HG03196 (cell line): ENCODE data around the gene MYO9B.

Source experiments
- ATAC-seq: cut with Tn5 transposase; IDR thresholded peaks from one replicate; pipeline ENCODE4 v1.9.1; 2021; ENCODE audit not compliant: unreplicated experiment

Gene MYO9B, protein sequence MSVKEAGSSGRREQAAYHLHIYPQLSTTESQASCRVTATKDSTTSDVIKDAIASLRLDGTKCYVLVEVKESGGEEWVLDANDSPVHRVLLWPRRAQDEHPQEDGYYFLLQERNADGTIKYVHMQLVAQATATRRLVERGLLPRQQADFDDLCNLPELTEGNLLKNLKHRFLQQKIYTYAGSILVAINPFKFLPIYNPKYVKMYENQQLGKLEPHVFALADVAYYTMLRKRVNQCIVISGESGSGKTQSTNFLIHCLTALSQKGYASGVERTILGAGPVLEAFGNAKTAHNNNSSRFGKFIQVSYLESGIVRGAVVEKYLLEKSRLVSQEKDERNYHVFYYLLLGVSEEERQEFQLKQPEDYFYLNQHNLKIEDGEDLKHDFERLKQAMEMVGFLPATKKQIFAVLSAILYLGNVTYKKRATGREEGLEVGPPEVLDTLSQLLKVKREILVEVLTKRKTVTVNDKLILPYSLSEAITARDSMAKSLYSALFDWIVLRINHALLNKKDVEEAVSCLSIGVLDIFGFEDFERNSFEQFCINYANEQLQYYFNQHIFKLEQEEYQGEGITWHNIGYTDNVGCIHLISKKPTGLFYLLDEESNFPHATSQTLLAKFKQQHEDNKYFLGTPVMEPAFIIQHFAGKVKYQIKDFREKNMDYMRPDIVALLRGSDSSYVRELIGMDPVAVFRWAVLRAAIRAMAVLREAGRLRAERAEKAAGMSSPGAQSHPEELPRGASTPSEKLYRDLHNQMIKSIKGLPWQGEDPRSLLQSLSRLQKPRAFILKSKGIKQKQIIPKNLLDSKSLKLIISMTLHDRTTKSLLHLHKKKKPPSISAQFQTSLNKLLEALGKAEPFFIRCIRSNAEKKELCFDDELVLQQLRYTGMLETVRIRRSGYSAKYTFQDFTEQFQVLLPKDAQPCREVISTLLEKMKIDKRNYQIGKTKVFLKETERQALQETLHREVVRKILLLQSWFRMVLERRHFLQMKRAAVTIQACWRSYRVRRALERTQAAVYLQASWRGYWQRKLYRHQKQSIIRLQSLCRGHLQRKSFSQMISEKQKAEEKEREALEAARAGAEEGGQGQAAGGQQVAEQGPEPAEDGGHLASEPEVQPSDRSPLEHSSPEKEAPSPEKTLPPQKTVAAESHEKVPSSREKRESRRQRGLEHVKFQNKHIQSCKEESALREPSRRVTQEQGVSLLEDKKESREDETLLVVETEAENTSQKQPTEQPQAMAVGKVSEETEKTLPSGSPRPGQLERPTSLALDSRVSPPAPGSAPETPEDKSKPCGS (N-terminal part only)

DNA sequence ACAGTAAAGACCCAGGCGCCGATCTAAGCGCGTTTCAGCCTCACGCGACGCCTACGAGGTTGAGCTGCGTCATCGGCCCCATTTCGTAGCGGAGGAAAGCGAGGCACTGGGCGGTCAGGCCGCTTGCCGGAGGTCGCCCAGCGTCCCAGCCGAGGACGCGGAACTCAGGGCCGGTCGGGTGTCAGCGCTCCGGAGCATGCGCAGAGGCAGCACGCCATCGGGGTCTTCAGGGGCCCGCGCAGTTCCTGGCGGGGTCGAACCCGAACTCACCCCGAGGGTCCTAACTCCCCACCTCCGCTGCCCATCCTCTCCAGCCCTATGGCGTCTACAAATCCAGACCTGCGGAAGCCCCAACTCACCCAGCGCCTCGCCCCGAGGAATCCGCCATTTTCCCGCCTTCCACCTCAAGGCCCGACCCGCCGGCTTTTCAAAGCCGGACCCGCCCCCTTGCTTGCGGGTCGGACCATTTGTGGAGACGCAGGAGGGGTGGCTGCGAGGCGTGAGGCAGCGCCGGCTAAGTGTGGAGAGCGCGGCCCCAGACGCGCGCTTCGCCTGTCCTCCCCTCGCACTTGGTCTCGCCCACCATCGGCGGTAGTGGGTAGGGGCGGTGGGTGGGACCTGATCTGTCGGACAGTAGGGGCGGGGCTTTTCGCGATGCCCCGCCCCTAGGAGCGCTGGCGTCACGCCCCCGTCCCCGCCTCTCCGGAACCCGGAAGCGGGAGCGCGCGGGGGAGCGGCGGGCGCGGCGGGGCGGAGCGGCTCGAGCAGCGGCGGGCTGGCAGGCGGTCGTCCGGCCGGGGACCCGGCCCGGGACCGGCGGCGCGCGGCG is at the start of gene MYO9B, which contains the start of gene HAUS8:
MYO9B (plus strand) TSS at position 743 of the 829 bp plus-strand sequence. CDS start 25,941 bp downstream, outside the sequence.
HAUS8 (minus strand) TSS at position 418 of the 829 bp plus-strand sequence; CDS start at position 388, 30 bp downstream.
- ATAC-seq = peak; percentile 74

DNA sequence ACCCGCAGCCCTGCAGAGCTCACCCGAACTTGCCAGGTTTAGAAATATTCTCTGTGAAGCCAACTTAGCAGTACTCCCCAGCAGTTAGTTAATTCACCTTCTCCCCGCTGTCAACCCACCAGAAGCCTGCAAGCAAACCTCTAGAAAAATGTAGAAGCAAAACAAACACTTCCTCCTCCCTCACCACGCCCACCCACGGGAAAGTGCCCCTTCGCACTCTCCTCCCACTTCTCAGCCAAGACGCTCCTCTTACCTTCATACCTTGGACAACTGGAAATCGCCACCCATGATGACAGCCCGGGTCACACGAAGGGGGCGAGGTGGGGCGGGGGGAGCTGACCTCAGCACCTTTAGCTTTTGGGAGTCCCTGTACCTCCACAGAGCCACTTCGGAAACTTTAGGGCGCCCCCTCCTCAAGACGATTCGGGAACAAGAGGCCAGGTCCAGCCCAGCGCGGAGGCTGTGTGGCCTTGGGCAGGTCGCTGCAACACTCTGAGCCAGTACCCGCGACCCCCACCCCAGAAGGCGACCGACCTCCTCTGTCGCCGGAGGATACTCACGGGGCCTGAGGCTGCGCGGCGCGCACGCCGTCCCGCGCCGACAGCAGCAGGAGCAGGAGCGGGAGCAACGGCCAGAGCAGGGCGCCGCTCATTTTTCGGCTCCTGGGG is 49.5 kb upstream of the MYO9B start:
- ATAC-seq = no peak

DNA sequence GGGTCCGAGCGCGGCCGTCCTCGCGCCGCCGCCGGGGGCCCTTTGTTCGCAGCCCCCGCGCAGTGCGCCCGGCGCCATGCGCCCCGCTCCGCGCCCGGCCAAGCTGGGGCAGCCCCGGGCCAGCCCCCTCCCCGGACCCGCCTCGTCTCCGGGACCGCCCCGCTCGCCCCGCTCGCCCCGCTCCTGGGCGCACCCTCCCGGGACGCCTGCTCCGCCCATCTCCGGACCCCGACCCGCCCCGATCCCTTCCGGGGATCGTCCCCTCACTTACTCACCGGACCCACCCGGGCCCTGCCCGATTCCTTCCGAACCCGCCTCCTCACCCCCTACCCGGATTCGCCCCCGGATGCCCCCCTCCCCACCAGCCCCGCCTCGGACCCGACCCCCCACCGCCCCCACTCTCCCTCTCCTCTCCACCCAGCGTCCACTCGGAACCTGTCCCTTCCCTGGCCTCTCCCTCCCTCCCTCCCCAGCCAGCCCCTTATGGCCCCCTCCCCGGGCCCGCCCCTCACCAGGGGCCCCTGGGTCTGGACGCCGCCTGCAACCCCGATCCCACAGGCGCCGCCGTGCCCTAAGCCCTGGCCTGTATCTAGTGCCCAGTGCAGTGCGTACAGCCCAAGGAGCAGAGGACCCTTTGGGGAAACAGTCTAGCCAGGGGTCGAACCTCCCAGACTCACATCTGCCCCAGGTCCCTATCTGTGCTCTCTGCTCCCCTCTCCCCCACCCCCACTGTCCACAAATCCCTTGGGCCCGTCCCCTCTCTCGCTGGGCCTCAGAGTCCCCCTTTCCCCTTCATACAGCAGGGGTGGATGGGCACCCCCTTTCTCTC is 48.7 kb upstream of the MYO9B start, which contains the start of gene CPAMD8:
CPAMD8 (minus strand) TSS at position 105 of the 829 bp plus-strand sequence. CDS start 168 bp downstream, outside the sequence.
- ATAC-seq = no peak

DNA sequence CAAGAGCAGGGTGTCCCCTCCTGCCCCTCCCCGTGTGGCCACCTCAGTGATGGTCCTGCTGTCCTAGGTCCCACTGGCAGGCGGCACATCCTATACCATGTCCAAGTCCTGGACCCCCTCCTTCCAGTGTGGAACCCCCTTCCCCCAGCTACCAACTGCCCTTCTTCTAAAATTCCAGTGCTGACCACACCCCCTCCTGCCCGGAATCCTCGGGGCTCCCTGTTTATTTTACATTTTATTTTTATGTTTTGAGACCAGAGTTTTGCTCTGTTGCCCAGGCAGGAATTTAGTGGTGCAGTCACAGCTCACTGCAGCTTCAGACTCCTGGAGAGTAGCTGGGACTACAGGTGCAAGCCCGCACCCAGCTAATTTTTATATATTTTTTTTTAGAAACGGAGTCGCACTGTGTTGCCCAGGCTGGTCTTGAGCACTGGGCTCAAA is 48.0 kb upstream of the MYO9B start:
- no peak for ATAC-seq

DNA sequence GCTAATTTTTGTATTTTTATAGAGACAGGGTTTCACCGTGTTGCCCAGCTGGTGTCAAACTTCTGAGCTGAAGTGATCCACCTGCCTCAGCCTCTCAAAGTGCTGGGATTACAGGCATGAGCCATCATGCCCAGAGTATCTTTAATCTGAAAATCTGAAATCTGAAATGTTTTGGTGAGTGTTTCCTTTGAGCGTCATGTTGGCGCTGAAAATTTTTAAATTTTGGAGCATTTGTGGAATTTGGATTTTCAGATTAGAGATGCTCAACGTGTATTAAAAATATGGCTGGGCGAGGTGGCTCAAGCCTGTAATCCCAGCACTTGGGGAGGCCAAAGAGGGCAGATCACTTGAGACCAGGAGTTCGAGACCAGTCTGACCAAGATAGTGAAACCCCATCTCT is 43.8 kb upstream of the MYO9B start:
- no peak for ATAC-seq

DNA sequence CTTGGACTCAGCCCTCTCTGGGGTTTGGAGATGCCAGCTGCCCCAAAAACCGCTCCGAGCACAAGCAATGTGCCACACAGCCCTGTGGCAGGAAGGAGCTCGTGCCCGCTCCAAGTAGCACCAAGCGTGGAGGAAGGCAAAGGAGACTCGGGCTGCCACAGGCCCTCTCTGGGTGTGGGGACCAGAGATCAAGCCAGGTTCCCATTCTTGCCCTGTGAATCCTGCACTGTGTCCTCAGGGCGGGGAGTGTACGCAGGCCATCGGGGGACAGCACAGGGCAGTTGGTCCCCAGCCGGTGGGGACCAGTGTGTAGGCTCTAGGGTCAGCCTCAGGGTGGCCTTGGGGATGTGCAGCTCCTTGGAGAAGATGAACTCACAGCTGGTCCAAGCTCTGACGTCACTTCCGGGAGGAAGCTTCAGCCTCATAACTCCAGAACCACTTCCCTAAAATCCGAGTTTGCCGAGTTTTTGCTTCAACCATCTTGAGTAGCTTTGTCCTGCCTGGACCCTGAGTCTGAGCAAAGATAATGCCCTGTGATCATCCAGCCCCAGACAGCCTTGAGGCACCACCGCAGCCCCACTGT is 39.6 kb upstream of the MYO9B start:
- ATAC-seq = no peak

DNA sequence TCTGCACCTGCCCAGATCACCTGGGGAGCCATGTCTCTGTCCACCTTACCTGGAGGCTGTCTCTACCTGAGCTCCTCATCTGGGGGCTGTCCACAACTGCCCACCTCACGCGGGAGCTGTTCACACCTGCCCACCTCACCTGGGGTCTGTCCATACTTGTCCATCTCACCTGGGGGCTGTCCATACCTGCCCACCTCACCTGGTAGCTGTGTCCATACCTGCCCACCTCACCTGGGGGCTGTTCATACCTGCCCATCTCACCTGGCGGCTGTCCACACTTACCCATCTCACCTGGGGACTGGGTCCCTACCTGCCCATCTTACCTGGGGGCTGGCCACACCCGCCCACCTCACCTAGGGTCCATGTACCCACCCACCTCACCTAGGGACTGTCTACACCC is 38.9 kb upstream of the MYO9B start:
- ATAC-seq = no peak

DNA sequence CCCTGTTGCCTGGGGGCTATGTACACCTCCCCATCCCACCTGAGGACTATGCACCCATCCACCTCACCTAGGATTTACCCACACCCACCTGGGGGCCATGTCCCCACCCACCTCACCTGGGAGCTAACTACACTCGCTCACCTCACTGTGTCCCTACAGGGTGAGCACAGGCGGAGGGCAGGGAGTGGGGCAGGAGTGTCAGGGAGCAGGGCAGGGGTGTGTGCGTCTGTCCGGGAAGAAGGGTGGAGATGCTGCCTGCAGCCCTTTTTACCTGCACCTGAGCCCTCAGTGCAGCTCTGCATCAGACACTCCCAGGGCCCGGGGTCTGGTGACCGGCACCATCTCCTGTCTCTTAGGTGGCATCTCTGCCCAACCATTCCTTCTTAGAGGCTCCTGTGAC is 38.4 kb upstream of the MYO9B start:
- no peak for ATAC-seq

DNA sequence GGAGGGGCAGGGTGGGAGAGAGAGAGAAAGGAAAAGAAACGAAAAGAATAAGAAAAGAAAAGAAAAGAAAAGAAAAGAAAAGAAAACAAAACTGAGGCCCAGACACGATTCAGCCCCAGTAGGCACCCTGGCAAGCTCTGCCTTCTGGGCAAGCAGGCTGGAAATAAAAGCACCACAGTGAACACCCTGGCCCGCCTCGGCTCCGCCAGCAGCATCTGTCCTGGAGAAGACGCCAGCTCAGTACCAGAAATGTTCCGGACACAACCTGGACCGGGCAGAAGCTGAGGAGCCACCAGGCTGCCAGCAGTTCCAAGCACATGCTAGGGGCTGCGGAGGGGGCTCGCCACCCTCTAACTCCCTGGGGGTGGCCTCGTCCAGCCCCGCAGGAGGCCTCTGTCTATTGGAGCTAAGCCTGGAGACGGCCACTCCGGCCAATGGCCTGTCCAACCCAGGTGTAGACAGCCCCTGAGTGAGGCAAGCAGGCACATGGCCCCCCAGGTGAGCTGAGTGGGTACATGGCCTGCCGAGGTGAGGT is 37.5 kb upstream of the MYO9B start:
- no peak for ATAC-seq

DNA sequence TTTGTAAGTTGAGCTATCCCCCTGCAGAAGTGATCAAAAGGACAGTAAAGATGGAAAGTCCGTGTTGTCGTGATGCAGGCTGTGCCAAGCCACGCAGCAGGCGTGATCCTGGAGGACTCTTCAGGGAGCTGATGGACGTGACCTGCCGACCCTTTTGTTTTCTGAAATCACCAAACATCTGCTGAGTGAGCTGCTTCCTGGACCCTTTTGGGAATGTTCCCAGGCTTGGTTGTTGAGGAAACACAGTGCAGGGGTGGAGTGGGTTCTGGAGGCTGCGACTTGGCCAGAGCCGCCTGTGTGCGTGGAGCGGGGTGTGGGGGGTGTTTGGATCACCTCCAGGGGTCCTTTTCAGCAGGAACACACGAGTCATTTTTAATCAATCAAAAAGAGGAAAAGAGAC is 33.6 kb upstream of the MYO9B start:
- no peak for ATAC-seq

DNA sequence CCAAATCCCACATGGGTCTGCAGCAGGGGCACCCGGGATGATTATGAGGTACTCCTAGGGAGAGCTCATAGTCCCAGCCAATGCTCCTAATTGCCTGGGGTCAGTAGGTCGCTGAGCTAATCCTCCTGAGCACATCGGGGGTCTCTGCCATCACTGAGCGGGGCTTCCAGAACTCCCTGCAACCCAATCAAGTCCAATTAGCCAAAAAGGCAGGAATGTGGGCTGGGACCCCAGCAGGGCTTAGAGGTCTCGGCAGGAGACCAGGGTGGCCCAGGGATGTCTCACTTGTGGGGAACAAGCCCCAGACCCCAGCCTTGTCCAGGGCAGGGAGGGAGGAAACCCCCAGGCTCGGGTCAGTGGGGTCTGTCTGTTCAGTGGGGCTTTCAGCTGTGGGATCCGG is 31.8 kb upstream of the MYO9B start:
- no peak for ATAC-seq

DNA sequence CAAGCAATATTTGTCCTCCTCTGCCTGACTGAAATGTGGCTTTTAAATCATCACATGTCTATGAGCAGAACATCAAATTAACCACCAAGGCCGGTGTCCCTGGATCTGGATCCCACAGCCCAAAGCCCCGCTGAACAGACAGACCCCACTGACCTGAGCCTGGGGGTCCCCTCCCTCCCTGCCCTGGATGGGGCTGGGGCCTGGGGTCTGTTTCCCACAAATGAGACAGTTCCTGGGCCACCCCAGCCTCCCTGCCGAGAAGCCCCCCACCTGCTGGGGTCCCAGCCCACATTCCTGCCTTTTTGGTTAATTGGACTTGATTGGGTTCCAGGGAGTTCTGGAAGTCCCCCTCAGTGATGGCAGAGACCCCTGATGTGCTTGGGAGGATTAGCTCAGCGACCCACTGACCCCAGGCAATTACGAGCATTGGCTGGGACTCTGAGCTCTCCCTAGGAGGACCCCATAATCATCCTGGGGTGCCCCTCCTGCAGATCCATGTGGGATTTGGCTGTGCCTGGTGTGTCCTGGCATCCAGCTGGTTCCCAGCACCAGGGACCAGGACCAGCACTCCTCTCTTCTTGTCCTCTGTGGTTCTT is 29.6 kb upstream of the MYO9B start:
- no peak for ATAC-seq

DNA sequence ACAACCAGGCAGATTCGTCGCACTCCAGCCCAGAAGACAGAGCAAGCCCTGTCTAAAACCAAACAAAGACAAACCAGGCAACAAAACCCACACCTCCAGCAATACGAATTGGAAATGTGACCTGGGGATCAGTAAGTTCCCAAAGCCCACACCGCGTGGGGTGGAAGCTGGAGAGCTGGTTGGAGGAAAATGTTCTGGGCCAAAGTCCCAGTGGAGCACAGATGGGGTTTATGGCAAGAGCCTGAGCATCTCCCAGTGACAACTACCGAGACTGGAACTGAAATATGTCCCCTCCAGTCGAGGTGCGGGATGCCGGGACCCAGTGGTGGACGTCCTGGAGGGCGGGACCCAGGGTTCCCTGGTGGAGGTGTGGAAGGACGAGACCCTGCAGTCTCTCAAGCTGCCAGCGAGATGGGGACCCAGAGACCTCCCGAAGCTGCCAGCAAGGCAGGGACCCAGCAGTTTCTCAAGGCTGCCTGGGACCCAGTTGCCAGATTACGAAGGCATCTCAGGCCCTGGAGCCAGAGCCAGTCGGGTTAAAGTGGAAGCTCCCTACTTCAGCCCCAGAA is 26.6 kb upstream of the MYO9B start:
- ATAC-seq = no peak

DNA sequence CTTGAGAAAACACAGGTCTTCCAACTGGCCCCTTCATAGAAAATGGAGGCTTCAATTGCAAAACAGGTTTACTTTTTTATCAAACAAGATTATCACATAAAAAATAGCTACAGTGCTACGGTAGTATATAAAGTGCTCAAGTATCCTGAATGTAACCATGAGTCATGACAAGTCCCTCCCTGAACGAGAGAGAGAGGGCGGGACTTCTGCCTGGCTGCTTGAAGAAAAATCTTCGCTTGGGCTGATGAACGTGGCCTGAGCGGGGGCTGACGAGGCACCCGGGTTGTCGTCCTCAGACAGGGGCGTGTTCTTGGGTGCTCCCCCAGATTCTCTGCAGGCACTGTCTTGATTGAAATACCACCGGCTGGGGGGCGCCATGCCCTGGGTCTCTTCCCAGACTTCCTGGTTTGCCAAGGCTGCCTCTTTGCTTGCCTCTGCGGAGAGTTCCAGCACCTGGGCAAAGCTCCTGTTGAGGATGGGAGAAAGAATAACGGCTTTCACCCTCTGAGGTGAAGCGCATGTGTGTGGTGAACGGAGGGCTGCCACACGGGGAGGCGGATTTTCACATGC is 25.8 kb upstream of the MYO9B start:
- ATAC-seq = no peak

DNA sequence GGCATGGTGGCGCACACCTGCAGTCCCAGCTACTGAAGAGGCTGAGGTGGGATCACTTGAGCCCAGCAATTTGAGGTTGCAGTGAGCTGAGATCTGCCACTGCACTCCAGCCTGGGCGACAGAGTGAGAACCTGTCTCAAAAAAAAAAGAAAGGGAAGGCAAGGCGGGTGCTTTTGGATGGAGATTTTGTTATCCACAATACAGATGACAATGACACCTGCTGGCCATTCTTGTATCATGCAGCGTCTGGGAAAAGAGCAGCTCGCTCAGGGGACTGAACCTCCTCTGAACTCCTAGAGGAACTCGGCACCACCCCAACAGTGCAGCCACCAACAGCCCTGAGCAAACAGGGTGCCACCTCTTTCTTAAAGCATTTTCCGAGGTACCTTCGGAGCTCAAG is 23.1 kb upstream of the MYO9B start:
- ATAC-seq = no peak

DNA sequence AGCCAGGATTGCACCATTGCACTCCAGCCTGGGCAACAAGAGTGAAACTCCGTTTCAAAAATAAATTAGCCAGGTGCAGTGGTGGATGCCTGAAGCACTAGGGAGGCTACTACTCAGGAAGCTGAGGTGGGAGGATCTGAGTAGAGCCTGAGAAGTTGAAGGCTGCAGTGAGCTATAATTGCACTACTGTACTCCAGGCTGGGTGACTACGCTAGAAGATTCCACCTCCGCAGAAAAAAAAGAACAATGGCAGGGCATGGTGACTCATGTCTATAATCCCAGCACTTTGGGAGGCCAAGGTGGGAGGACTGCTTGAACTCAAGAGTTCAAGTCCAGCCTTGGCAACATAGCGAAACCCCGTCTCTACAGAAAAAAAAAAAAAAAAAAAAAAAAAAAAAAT is 20.8 kb upstream of the MYO9B start:
- ATAC-seq = no peak

DNA sequence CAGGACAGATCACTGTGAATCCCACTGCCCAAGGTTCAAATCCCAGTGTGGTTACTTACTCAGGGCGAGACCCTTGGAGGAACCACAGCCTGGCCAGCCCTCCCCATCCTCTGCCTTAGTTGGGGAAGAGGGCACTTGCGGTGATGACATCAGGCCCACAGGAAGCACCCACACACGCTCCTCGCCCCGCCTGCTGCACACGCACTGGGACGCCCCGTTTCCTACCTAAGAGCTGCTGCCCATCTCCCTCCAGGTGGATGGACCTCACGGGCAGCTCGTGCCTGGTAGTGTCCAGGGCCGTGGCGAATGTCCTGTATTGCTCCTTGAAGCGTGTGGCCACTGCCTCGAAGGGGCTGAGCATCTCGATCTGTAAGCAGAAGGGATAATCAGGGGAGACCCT is 19.9 kb upstream of the MYO9B start:
- no peak for ATAC-seq
